CD4-positive, alpha-beta T cell (primary cell): ENCODE measurements around the gene HTR1D. TPM values are rescaled to one million over a fixed set of nuclear protein-coding genes. Genes with fewer than 3 reads are reported as not detected.

ENCODE experiments used
- ATAC-seq: fragments of 200-7000 bp; cut with Tn5 transposase; one replicate; pipeline ENCODE4 v1.10.0; 2022; ENCODE audit warnings: mild to moderate bottlenecking; ENCODE audit not compliant: poor library complexity
- CTCF ChIA-PET: fragments of 350-600 bp; sonication (Branson Sonifier 250); formaldehyde crosslinking; loops from one replicate; lab custom pipeline; 2021; ENCODE audit warnings: antibody characterized with exemption, inconsistent platforms; lab: Charles Lee
- POLR2A ChIA-PET: fragments of 350-600 bp; sonication (Branson Sonifier 250); formaldehyde crosslinking; loops from one replicate; lab custom pipeline; 2021; ENCODE audit warnings: antibody characterized with exemption, inconsistent platforms; lab: Charles Lee
- DNase-seq, 14 experiments: peaks; one replicate each; pipeline ENCODE4 v3.0.0-alpha.2; 2013 to 2020; ENCODE audit warnings: mixed read lengths in 2 of 14
- H3K27ac ChIP-seq, 2 donors: one replicate each; pipeline versions ENCODE4 v1.5.1 to v1.7.0; 2013; ENCODE audit warnings: low read length in 2 of 2, low read depth in 1 of 2, mild to moderate bottlenecking in 1 of 2
- H3K27me3 ChIP-seq, 2 experiments: 1 replicate in 1 of 2; 2 replicates in 1 of 2; pipeline versions ENCODE4 v1.6.1 to v1.7.0; 2013; ENCODE audit warnings: low read length in 2 of 2, control low read depth in 1 of 2, mild to moderate bottlenecking in 1 of 2, moderate library complexity in 1 of 2; ENCODE audit not compliant: insufficient read depth in 2 of 2, control insufficient read depth in 1 of 2
- H3K36me3 ChIP-seq: one replicate; pipeline ENCODE4 v1.6.1; 2013; ENCODE audit warnings: low read length, control low read depth; ENCODE audit not compliant: insufficient read depth
- H3K4me1 ChIP-seq: one replicate; pipeline ENCODE4 v1.6.1; 2013; ENCODE audit warnings: low read length, control low read depth; ENCODE audit not compliant: insufficient read depth
- H3K4me3 ChIP-seq: one replicate; pipeline ENCODE4 v1.5.1; 2013; ENCODE audit warnings: mild to moderate bottlenecking, low read length, moderate library complexity
- H3K9me3 ChIP-seq, 2 experiments: 1 replicate in 1 of 2; 2 replicates in 1 of 2; pipeline versions ENCODE4 v1.6.1 to v1.7.0; 2013; ENCODE audit warnings: low read length in 2 of 2, mild to moderate bottlenecking in 2 of 2, control low read depth in 1 of 2, moderate library complexity in 1 of 2; ENCODE audit not compliant: control insufficient read depth in 1 of 2, insufficient read depth in 1 of 2
- H3K27ac Mint-ChIP-seq: one replicate; pipeline ENCODE4 v1.8.0; 2020; ENCODE audit warnings: mixed read lengths
- H3K27me3 Mint-ChIP-seq: one replicate; pipeline ENCODE4 v1.8.0; 2021; ENCODE audit warnings: mixed read lengths
- H3K36me3 Mint-ChIP-seq: one replicate; pipeline ENCODE4 v1.8.0; 2021; ENCODE audit warnings: low read depth, mixed read lengths
- H3K4me1 Mint-ChIP-seq: one replicate; pipeline ENCODE4 v1.8.0; 2021; ENCODE audit warnings: low read depth, mixed read lengths
- H3K4me3 Mint-ChIP-seq: one replicate; pipeline ENCODE4 v1.8.0; 2020; ENCODE audit warnings: mild to moderate bottlenecking, mixed read lengths
- H3K9me3 Mint-ChIP-seq: one replicate; pipeline ENCODE4 v1.8.0; 2020; ENCODE audit warnings: mixed read lengths
- intact Hi-C, 2 experiments: fragments of 100-400 bp; cut with DNase I in 1 of 2; cut with micrococcal nuclease in 1 of 2; formaldehyde crosslinking; loops; one replicate each; pipeline versions ENCODE4 v1.15.1 to v1.9.0; 2023 to 2025; cut with DNase I, micrococcal nuclease
- total RNA-seq, 174 experiments: library from RNA in 2 of 174; stranded (reverse) in 2 of 174; gene quantifications; one replicate each; pipeline ENCODE4 v1.2.3 and lab custom pipeline; 2021 to 2026
- TF ChIP-seq, protein P1 (sequence below): fragments of 200-600 bp; IDR thresholded peaks from one replicate; pipeline ENCODE4 v1.8.0; 2022; ENCODE audit warnings: antibody characterized with exemption, mild to moderate bottlenecking

HTR1D gene
- total RNA-seq, 2 experiments from 2014 or later = not detected

DNA sequence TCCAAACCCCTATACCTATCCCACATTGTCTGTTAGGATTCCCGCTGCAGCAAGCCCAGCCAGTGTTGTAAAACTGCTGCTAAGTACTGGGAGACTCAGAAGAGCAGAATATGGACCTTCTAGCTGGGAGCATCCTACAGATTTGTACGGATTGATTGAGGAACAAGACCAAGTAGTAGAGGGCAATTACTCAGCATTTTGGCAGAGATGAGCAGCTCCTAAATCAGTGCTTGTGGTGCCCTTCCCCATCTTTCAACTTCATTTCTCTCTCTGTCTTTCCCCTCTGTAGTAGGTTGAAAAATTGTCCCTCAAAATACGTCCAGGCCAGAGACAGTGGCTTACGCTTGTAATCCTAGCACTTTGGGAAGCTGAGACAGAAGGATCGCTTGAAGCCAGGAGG, 37.3 kb upstream of the HTR1D start:
- H3K27ac Mint-ChIP-seq = no peak overlapping the region
- ChIA-PET POLR2A (no interaction called here), CTCF (no interaction called here)
- ATAC-seq (no peak), DNase-seq (no peak)
- no peak overlapping the region for H3K27ac ChIP-seq
- H3K36me3 ChIP-seq = no peaks in the 10 kb centered on the region
- no peak overlapping the region for H3K4me3 ChIP-seq
- intact Hi-C loops = no loop called here
- H3K27me3 ChIP-seq = no peaks in the 10 kb centered on the region
- H3K36me3 Mint-ChIP-seq = no peaks in the 10 kb centered on the region
- H3K4me1 Mint-ChIP-seq = no peaks in the 10 kb centered on the region
- H3K27me3 Mint-ChIP-seq = peaks cover 6% of the 10 kb centered on the region
- TF ChIP-seq, protein P1, sequence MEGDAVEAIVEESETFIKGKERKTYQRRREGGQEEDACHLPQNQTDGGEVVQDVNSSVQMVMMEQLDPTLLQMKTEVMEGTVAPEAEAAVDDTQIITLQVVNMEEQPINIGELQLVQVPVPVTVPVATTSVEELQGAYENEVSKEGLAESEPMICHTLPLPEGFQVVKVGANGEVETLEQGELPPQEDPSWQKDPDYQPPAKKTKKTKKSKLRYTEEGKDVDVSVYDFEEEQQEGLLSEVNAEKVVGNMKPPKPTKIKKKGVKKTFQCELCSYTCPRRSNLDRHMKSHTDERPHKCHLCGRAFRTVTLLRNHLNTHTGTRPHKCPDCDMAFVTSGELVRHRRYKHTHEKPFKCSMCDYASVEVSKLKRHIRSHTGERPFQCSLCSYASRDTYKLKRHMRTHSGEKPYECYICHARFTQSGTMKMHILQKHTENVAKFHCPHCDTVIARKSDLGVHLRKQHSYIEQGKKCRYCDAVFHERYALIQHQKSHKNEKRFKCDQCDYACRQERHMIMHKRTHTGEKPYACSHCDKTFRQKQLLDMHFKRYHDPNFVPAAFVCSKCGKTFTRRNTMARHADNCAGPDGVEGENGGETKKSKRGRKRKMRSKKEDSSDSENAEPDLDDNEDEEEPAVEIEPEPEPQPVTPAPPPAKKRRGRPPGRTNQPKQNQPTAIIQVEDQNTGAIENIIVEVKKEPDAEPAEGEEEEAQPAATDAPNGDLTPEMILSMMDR = no peak
- no peaks in the 10 kb centered on the region for H3K9me3 Mint-ChIP-seq
- H3K9me3 ChIP-seq = no peaks in the 10 kb centered on the region
- no peaks in the 10 kb centered on the region for H3K4me1 ChIP-seq
- no peak overlapping the region for H3K4me3 Mint-ChIP-seq

DNA sequence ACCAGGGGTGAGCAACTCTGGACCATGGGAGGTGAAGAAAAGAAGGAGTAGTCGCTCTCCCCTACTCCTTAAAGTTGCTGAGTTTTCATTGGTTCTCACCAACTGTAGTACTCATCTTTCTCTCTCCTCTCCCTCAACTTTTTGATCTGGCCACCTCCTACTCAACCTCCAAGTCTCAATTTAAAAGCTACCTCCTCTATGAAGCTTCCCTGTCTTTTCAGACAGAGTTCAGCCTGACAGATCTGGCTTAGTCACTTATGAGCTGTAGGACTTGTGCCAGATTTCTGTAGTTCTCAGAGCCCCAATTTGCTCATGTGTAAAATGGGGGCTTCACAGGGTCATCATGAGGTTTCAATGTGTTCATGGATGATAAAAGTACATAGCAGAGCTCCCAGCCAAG, 34.5 kb upstream of the HTR1D start:
- Histone ChIP-seq H3K36me3 (no peaks in the 10 kb centered on the region), H3K4me1 (no peaks in the 10 kb centered on the region), H3K4me3 (no peak overlapping the region), H3K9me3 (no peaks in the 10 kb centered on the region), H3K27me3 (no peaks in the 10 kb centered on the region), H3K27ac (no peak overlapping the region)
- TF ChIP-seq, protein P1 = no peak
- ATAC-seq (no peak), DNase-seq (no peak)
- ChIA-PET POLR2A (no interaction called here), CTCF (no interaction called here)
- H3K4me1 Mint-ChIP-seq = no peaks in the 10 kb centered on the region
- H3K27me3 Mint-ChIP-seq = peaks cover 6% of the 10 kb centered on the region
- intact Hi-C loops = no loop called here
- H3K4me3 Mint-ChIP-seq = no peak overlapping the region
- no peak overlapping the region for H3K27ac Mint-ChIP-seq
- no peaks in the 10 kb centered on the region for H3K36me3 Mint-ChIP-seq
- no peaks in the 10 kb centered on the region for H3K9me3 Mint-ChIP-seq

DNA sequence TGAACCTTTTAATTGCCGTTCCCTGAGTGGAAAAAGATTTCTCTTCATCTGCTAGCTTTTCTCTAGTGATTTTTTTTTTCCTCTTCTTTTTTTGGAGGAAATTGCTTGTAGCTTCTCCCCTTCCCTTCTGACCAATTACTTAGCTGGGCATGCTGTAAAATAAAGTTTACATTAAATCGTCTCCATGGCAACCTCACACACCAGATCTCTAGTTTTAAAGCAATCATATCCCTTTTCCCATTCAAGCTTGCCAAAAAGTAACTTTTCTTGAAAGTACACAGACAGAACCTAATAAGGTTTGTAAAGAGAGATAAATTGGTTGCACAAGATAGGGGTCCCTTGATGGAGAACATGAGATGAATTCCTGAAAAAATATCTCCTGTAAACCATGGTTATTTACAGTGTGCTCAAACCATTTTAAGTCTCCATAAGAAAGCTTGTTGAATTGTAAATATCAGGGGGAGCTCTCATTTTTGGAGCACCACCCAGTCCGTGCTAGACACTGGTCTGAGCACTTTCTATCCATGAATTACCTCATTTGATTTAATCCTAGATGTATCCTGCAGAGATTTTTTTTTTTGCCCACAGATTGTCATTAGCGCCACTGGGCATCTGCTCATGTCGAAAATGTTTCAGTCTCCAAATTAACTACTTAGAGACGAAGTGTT, 32.6 kb upstream of the HTR1D start:
- no peak for DNase-seq
- Histone ChIP-seq H3K4me1 (no peaks in the 10 kb centered on the region), H3K4me3 (no peak overlapping the region), H3K36me3 (no peaks in the 10 kb centered on the region), H3K9me3 (no peaks in the 10 kb centered on the region), H3K27me3 (no peaks in the 10 kb centered on the region), H3K27ac (no peak overlapping the region)
- H3K27me3 Mint-ChIP-seq = peaks cover 6% of the 10 kb centered on the region
- intact Hi-C loops = no loop called here
- no peaks in the 10 kb centered on the region for H3K36me3 Mint-ChIP-seq
- no peak overlapping the region for H3K27ac Mint-ChIP-seq
- H3K4me1 Mint-ChIP-seq = no peaks in the 10 kb centered on the region
- ATAC-seq = no peak
- ChIA-PET POLR2A (no interaction called here), CTCF (no interaction called here)
- no peaks in the 10 kb centered on the region for H3K9me3 Mint-ChIP-seq
- TF ChIP-seq, protein P1 = no peak
- H3K4me3 Mint-ChIP-seq = no peak overlapping the region
